HG02610 (cell line): ENCODE measurements around the gene SAMD1.
"Not testable (repeated sequence)": the region's sequence is repeated elsewhere in the genome, so short reads cannot be mapped to it uniquely, and the experiment has no call there.

Source experiments
- ATAC-seq: cut with Tn5 transposase; IDR thresholded peaks from one replicate; pipeline ENCODE4 v1.9.1; 2021; ENCODE audit warnings: mild to moderate bottlenecking, moderate library complexity; ENCODE audit not compliant: unreplicated experiment

Gene SAMD1

DNA sequence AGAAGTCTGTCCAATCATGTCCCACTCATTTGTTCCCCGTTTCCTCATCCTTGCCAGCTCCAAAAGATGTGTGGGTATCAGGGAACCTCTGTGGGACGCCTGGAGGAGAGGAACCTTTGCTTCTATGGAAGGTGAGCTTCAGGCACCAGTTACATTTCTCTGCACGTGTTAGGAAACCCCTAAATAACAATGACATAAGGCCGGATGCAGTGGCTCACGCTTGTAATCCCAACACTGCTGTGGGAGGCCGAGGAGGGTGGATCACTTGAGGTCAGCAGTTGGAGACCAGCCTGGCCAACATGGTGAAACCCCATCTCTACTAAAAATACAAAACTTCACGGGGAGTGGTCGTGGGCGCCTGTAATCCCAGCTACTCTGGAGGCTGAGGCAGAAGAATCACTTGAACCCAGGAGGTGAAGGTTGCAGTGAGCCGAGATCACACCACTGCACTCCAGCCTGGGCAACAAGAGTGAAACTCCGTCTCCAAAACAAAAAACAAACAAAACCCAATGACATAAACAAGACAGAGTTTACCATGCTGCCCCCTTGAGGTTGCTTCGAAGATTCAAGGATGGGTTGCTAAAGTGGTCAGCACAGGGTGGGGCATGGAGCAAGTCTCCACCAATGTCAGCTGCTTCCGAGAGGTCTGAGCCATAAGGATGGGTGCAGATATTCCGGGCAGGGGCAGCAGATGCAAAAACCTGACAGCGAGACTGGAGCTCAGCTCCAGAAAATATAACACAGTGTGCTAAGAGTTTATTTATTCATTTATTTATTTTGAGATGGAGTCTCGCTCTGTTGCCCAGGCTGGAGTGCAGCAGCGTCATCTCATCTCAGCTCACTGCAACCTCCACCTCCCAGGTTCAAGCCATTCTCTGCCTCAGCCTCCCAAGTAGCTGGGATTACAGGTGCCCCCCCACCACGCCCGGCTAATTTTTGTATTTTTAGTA lies 47.6 kb downstream of the SAMD1 start:
- ATAC-seq, result not testable (repeated sequence)

DNA sequence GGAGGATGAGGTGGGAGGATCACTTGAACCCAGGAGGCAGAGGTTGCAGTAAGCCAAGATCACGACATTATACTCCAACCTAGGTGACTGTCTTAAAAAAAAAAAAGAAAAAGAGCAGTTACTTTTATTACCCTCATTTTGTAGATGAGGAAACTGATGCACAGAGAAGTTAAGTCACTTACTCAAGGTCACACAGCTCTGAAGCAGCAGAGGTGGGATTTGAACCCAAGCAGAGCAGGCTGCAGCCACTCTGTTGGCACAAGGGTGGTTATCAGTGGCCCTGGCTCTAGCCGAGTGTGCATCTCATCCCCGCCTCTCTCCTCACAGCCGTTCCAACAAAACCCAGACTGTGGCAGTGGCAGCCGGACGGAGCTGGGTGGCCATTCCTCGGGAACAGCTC lies 51.4 kb downstream of the SAMD1 start:
- no peak for ATAC-seq
